Nephron progenitor cell (in vitro differentiated cells): Measurements from ENCODE around the gene PREPL.

ENCODE experiments used
- DNase-seq: peaks from one replicate; pipeline ENCODE4 v3.0.0; 2021
- H3K27ac Mint-ChIP-seq: 2 replicates; pipeline ENCODE4 v1.8.0; 2021; ENCODE audit warnings: mild to moderate bottlenecking, moderate library complexity, mixed read lengths
- H3K27me3 Mint-ChIP-seq: 2 replicates; pipeline ENCODE4 v1.8.0; 2021; ENCODE audit warnings: mild to moderate bottlenecking, low read depth, mixed read lengths; ENCODE audit not compliant: poor library complexity
- H3K36me3 Mint-ChIP-seq: 2 replicates; pipeline ENCODE4 v1.8.0; 2021; ENCODE audit warnings: low read depth, mixed read lengths
- H3K4me1 Mint-ChIP-seq: 2 replicates; pipeline ENCODE4 v1.8.0; 2021; ENCODE audit warnings: mixed read lengths
- H3K4me3 Mint-ChIP-seq: 2 replicates; pipeline ENCODE4 v1.8.0; 2021; ENCODE audit warnings: mild to moderate bottlenecking, moderate library complexity, mixed read lengths
- H3K9me3 Mint-ChIP-seq: 2 replicates; pipeline ENCODE4 v1.8.0; 2021; ENCODE audit warnings: mild to moderate bottlenecking, moderate library complexity, mixed read lengths
- CTCF ChIP-seq: fragments of 200-600 bp; sonication (generic); IDR thresholded peaks from 2 replicates; pipeline ENCODE4 v1.5.0; 2021; ENCODE audit warnings: antibody characterized with exemption

PREPL gene

GRCh38 chr2:44301111-44301510 is 60.2 kb downstream of the PREPL start:
- peaks cover 18% of the 10 kb centered on the region for H3K27me3 Mint-ChIP-seq
- H3K27ac Mint-ChIP-seq: no peak overlapping the region
- DNase-seq: no peak
- no peaks in the 10 kb centered on the region for H3K36me3 Mint-ChIP-seq
- TF ChIP-seq CTCF: no peak
- H3K4me1 Mint-ChIP-seq: peaks cover 7% of the 10 kb centered on the region
- H3K9me3 Mint-ChIP-seq: peaks cover 3% of the 10 kb centered on the region
- no peak overlapping the region for H3K4me3 Mint-ChIP-seq

- Mint-ChIP-seq H3K27me3 (peaks cover 10% of the 10 kb centered on the region), H3K36me3 (no peaks in the 10 kb centered on the region), H3K9me3 (peaks cover 3% of the 10 kb centered on the region), H3K27ac (no peak overlapping the region), H3K4me1 (peaks cover 12% of the 10 kb centered on the region), H3K4me3 (no peak overlapping the region)
- no peak for DNase-seq
- TF ChIP-seq CTCF: no peak
Measured at GRCh38 chr2:44299635-44300034, 61.7 kb downstream of the PREPL start.

GRCh38 chr2:44297431-44297830 is 63.9 kb downstream of the PREPL start:
- H3K36me3 Mint-ChIP-seq: no peaks in the 10 kb centered on the region

GRCh38 chr2:44296653-44297052 is 64.6 kb downstream of the PREPL start:
- TF ChIP-seq CTCF: no peak
- DNase-seq: no peak
- Mint-ChIP-seq H3K27ac (no peak overlapping the region), H3K27me3 (peaks cover 19% of the 10 kb centered on the region), H3K4me1 (peaks cover 23% of the 10 kb centered on the region), H3K9me3 (no peaks in the 10 kb centered on the region), H3K36me3 (no peaks in the 10 kb centered on the region), H3K4me3 (no peak overlapping the region)

More at GRCh38 chr2:44297431-44297830, 63.9 kb downstream of the PREPL start:
- no peak for TF ChIP-seq CTCF
- no peaks in the 10 kb centered on the region for H3K9me3 Mint-ChIP-seq
- DNase-seq: no peak
- H3K4me3 Mint-ChIP-seq: no peak overlapping the region
- H3K27me3 Mint-ChIP-seq: peaks cover 18% of the 10 kb centered on the region
- H3K27ac Mint-ChIP-seq: no peak overlapping the region
- peaks cover 20% of the 10 kb centered on the region for H3K4me1 Mint-ChIP-seq

- DNase-seq: no peak
- Mint-ChIP-seq H3K27me3 (peaks cover 22% of the 10 kb centered on the region), H3K9me3 (no peaks in the 10 kb centered on the region), H3K4me1 (peaks cover 23% of the 10 kb centered on the region), H3K36me3 (no peaks in the 10 kb centered on the region), H3K4me3 (no peak overlapping the region), H3K27ac (no peak overlapping the region)
- TF ChIP-seq CTCF: no peak
Measured at GRCh38 chr2:44295633-44296359, 65.5 kb downstream of the PREPL start.

- DNase-seq: no peak
- peaks cover 23% of the 10 kb centered on the region for H3K27me3 Mint-ChIP-seq
- peaks cover 23% of the 10 kb centered on the region for H3K4me1 Mint-ChIP-seq
- TF ChIP-seq CTCF: no peak
- no peaks in the 10 kb centered on the region for H3K9me3 Mint-ChIP-seq
- H3K36me3 Mint-ChIP-seq: no peaks in the 10 kb centered on the region
- no peak overlapping the region for H3K4me3 Mint-ChIP-seq
- no peak overlapping the region for H3K27ac Mint-ChIP-seq
Measured at GRCh38 chr2:44295113-44295512, 66.2 kb downstream of the PREPL start.
